Esophagus squamous epithelium (tissue), 4 donors: ENCODE results near the gene TBX15.

Experiments
- CTCF ChIP-seq, 6 experiments: fragments of 450-650 bp in 4 of 6; fragments of 200-600 bp in 2 of 6; sonication (generic) in 2 of 6; IDR thresholded peaks; one replicate each; pipeline ENCODE4 v1.5.1; 2016 to 2019; ENCODE audit warnings: antibody characterized with exemption in 6 of 6, mild to moderate bottlenecking in 4 of 6, moderate library complexity in 4 of 6
- POLR2A ChIP-seq, 4 donors: fragments of 450-650 bp; IDR thresholded peaks; one replicate each; pipeline ENCODE4 v1.6.1; 2017; ENCODE audit warnings: antibody characterized with exemption in 4 of 4, mild to moderate bottlenecking in 4 of 4, moderate library complexity in 3 of 4

GRCh38 chr1:119000371-119001180, 12.4 kb upstream of the TBX15 start:
- no peak for TF ChIP-seq CTCF (IDR thresholded peaks at IDR 0.05)
- no peak for TF ChIP-seq POLR2A (IDR thresholded peaks at IDR 0.05)
